Testis (tissue), 3 donors: ENCODE measurements around the gene NACC2. TPM values are rescaled to one million over a fixed set of nuclear protein-coding genes. Genes with fewer than 3 reads are reported as not detected.

ENCODE experiments used
- DNase-seq: peaks from one replicate; pipeline ENCODE4 v3.0.0-alpha.2; 2019
- H3K27ac ChIP-seq, 2 donors: fragments of 200-600 bp; sonication (generic); one replicate each; pipeline ENCODE4 v1.5.1; 2019
- H3K27me3 ChIP-seq: fragments of 200-600 bp; sonication (generic); one replicate; pipeline ENCODE4 v1.5.1; 2019
- H3K36me3 ChIP-seq: fragments of 200-600 bp; sonication (generic); one replicate; pipeline ENCODE4 v1.5.1; 2017; ENCODE audit warnings: low read depth; ENCODE audit errors: missing control alignments
- H3K4me1 ChIP-seq: fragments of 200-600 bp; sonication (generic); one replicate; pipeline ENCODE4 v1.5.1; 2019
- H3K4me3 ChIP-seq, 2 donors: fragments of 200-600 bp; sonication (generic); one replicate each; pipeline ENCODE4 v1.5.1; 2017 to 2019
- H3K9me3 ChIP-seq: fragments of 200-600 bp; sonication (generic); one replicate; pipeline ENCODE4 v1.5.1; 2017
- POLR2A ChIP-seq: fragments of 450-650 bp; IDR thresholded peaks from one replicate; pipeline ENCODE4 v1.6.1; 2017; ENCODE audit warnings: antibody characterized with exemption, mild to moderate bottlenecking, moderate library complexity
- WGBS, 2 donors: methylation state at CpG; one replicate each; pipeline ENCODE4 v1.1.5; 2018; 5-methylcytosine and 5-hydroxymethylcytosine counted together
- intact Hi-C: fragments of 100-400 bp; cut with DNase I; formaldehyde crosslinking; loops from one replicate; pipeline ENCODE4 v1.15.1; 2023; ENCODE audit warnings: low total_unique reads
- polyA plus RNA-seq: library from polyadenylated mRNA; stranded (reverse); fragments of 350-450 nt; fragmentation: Illumina TruSeq; extraction: RNeasy Lipid Tissue Mini Kit (QIAGEN cat#74804); gene quantifications from one replicate; pipeline ENCODE4 v1.2.3, GENCODE V29; 2014; ENCODE audit warnings: low read depth, low replicate concordance; ENCODE audit not compliant: insufficient read depth
- total RNA-seq, 2 donors: library from RNA; depleted of rRNA; stranded (reverse); fragments of >200 nt; gene quantifications; one replicate each; pipeline ENCODE4 v1.2.3, GENCODE V29; 2016
- TF ChIP-seq, protein P1 (sequence below), 3 experiments: fragments of 450-650 bp in 2 of 3; fragments of 200-600 bp in 1 of 3; sonication (generic) in 1 of 3; IDR thresholded peaks; one replicate each; pipeline ENCODE4 v1.5.1; 2016 to 2019; ENCODE audit warnings: antibody characterized with exemption in 3 of 3, mild to moderate bottlenecking in 2 of 3, moderate library complexity in 1 of 3

The NACC2 gene
- total and polyA plus RNA-seq, 3 donors from 2014 or later: 29.3 to 49.7 (median 49.5) TPM

DNA sequence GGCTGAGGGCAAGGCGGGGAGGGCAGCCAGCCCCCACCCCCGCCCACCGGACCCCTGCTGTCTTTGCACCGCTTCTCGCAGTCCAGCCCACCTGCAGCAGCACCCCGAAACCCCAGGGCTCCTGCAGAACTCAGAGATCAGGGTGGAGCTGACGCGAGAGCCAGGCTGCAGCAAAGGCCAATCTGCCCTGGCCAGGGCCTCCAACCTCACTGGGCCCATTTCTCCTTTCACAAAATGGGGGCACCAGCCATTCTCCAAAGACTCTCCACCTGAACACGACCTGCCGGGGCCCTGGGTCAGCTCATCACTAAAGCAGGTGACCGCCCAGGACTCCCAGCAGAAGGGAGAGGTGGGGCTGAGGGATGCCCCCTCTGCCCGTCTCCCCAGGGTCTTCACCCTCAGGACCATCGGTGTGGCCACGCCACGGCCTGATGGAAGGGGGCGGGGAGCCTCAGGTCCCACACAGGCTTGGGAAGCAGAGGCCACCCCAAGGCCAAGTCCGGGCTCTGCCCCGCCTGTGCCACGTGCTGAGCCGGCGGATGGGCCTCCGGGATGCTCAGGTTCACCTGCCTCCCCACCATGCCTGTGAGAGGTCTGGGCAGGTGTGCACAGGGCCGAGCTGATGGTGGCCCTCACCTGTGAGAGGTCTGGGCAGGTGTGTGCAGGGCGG is 13.1 kb downstream of the NACC2 start:
- no peak overlapping the region for H3K4me3 ChIP-seq
- intact Hi-C loops: no loop called here
- H3K9me3 ChIP-seq: no peaks in the 10 kb centered on the region
- H3K4me1 ChIP-seq: peaks cover 5% of the 10 kb centered on the region
- 90% methylated on average over 23 of the region's 24 CpGs; no CpG with 5 or more reads in 1 of the 2 donors for WGBS, 2 donors
- no peak for DNase-seq
- TF ChIP-seq POLR2A: no peak
- TF ChIP-seq, protein P1, sequence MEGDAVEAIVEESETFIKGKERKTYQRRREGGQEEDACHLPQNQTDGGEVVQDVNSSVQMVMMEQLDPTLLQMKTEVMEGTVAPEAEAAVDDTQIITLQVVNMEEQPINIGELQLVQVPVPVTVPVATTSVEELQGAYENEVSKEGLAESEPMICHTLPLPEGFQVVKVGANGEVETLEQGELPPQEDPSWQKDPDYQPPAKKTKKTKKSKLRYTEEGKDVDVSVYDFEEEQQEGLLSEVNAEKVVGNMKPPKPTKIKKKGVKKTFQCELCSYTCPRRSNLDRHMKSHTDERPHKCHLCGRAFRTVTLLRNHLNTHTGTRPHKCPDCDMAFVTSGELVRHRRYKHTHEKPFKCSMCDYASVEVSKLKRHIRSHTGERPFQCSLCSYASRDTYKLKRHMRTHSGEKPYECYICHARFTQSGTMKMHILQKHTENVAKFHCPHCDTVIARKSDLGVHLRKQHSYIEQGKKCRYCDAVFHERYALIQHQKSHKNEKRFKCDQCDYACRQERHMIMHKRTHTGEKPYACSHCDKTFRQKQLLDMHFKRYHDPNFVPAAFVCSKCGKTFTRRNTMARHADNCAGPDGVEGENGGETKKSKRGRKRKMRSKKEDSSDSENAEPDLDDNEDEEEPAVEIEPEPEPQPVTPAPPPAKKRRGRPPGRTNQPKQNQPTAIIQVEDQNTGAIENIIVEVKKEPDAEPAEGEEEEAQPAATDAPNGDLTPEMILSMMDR (IDR thresholded peaks at IDR 0.05): no peak
- no peaks in the 10 kb centered on the region for H3K27me3 ChIP-seq
- H3K36me3 ChIP-seq: no peaks in the 10 kb centered on the region
- H3K27ac ChIP-seq: no peak overlapping the region

DNA sequence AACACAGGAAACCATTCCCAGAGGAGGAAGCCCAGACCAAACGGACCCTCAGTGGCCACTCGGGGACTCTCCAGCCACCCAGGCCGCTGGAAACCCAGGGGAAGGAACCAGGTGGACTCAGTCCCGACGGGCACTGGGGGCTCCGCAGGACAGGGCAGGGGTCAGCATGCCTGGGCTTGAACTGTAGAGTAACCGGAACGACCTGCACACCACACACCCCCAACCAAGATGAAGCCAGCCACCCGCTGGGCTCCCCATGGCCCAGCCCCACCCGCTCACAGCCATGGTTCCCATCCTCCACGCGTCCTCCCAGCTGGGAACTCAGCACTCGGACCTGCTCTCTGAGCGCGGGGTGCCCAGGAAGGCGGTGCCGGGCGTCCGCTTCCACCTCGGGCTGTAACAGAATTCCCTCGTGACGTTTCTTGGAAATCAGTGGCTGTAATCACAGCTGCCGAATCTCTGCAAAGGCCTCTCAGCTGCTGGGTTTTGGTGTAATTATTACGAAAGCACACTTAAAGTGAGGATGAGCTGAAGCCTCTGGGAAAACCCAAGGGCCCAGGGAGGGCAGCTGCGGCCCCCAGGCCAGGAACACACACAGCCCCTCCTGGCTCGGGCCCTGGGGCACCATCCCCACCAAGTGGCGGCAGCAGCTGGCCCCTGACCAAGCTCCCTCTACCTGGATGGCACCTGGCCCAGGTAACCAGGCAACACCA is 13.8 kb downstream of the NACC2 start:
- Histone ChIP-seq H3K36me3 (no peaks in the 10 kb centered on the region), H3K4me3 (no peak overlapping the region), H3K27me3 (no peaks in the 10 kb centered on the region), H3K9me3 (no peaks in the 10 kb centered on the region), H3K27ac (no peak overlapping the region), H3K4me1 (peaks cover 5% of the 10 kb centered on the region)
- TF ChIP-seq, protein P1 (IDR thresholded peaks at IDR 0.05): no peak
- no peak for TF ChIP-seq POLR2A
- intact Hi-C loops: no loop called here
- DNase-seq: no peak
- WGBS, 2 donors: 83% methylated on average over 18 to 27 of the region's 27 CpGs

DNA sequence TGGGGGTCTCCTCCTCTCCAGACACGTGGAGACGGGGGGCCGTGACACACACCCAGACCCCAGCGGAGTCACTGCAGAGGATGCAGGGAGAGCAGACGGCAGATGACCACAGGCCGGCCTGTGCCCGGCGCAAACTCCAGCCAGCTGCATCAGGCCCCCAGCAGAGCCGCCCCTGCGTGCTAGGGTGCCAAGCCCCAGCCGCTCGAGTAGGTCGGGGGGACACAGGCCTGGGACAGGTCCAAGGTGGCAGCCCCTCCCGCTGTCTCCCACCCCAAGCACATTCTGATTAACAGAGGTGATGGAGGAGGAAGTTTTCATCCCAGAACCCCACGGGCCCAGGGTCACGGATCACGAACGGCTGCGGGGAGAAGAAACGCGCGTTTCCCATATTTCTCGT is 14.4 kb downstream of the NACC2 start:
- H3K27ac ChIP-seq: no peak overlapping the region
- WGBS, 2 donors: 88 to 89% methylated on average over 21 to 23 of the region's 23 CpGs
- no peak for DNase-seq

DNA sequence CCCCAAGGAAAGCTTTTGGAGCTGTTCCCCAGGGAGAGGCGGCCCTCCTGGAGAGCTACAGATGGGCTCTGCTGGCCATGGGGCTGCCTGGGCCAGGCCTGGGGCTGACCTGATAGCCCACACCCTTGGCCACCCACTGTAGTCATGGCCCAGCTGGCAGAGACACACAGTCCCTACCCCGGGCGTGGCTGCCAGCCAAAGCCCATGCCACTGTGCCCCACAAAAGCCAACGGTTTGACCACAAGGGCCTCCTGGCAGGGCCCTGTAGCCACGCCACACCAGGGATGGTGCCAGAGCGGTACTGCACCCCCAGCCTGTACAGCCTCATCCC is 15.2 kb downstream of the NACC2 start:
- Histone ChIP-seq H3K9me3 (no peaks in the 10 kb centered on the region), H3K4me1 (peaks cover 5% of the 10 kb centered on the region), H3K36me3 (no peaks in the 10 kb centered on the region), H3K27ac (no peak overlapping the region), H3K4me3 (no peak overlapping the region), H3K27me3 (no peaks in the 10 kb centered on the region)
- intact Hi-C loops: no loop called here
- TF ChIP-seq, protein P1 (IDR thresholded peaks at IDR 0.05): no peak
- TF ChIP-seq POLR2A: no peak
- DNase-seq: no peak
- WGBS, 2 donors: 86% methylated on average over 6 of the region's 6 CpGs; no CpG with 5 or more reads in 1 of the 2 donors

More for the DNA sequence above, 14.4 kb downstream of the NACC2 start:
- intact Hi-C loops: no loop called here
- Histone ChIP-seq H3K4me3 (no peak overlapping the region), H3K9me3 (no peaks in the 10 kb centered on the region), H3K4me1 (peaks cover 5% of the 10 kb centered on the region), H3K36me3 (no peaks in the 10 kb centered on the region), H3K27me3 (no peaks in the 10 kb centered on the region)
- TF ChIP-seq, protein P1 (IDR thresholded peaks at IDR 0.05): no peak
- no peak for TF ChIP-seq POLR2A
